Uterus (tissue), 4 donors: ENCODE data around the gene PTPMT1. TPM values are rescaled to one million over a fixed set of nuclear protein-coding genes. Genes with fewer than 3 reads are reported as not detected.

ENCODE experiments used
- DNase-seq, 2 donors: peaks; one replicate each; pipeline ENCODE4 v3.0.0-alpha.2; 2019 to 2020
- H3K27ac ChIP-seq, 2 donors: fragments of 200-600 bp; sonication (generic); 1 replicate in 1 of 2; 2 replicates in 1 of 2; pipeline ENCODE4 v1.5.1; 2016 to 2018
- H3K27me3 ChIP-seq, 2 donors: fragments of 200-600 bp; sonication (generic); one replicate each; pipeline ENCODE4 v1.5.1; 2018 to 2019; ENCODE audit warnings: control low read depth in 1 of 2
- H3K36me3 ChIP-seq, 2 donors: fragments of 200-600 bp; sonication (generic); one replicate each; pipeline ENCODE4 v1.5.1; 2019; ENCODE audit warnings: control low read depth in 1 of 2
- H3K4me1 ChIP-seq, 2 donors: fragments of 200-600 bp; sonication (generic); one replicate each; pipeline ENCODE4 v1.5.1; 2018 to 2019; ENCODE audit warnings: control low read depth in 1 of 2
- H3K4me3 ChIP-seq, 2 donors: fragments of 200-600 bp; sonication (generic); 1 replicate in 1 of 2; 2 replicates in 1 of 2; pipeline ENCODE4 v1.5.1; 2018 to 2019; ENCODE audit warnings: mild to moderate bottlenecking in 1 of 2
- H3K9me3 ChIP-seq, 2 donors: fragments of 200-600 bp; sonication (generic); one replicate each; pipeline ENCODE4 v1.5.1; 2019; ENCODE audit warnings: control low read depth in 1 of 2
- POLR2A ChIP-seq, 2 donors: fragments of 450-650 bp; IDR thresholded peaks; one replicate each; pipeline ENCODE4 v1.6.1; 2016; ENCODE audit warnings: antibody characterized with exemption in 2 of 2, mild to moderate bottlenecking in 1 of 2, moderate library complexity in 1 of 2
- intact Hi-C: fragments of 100-400 bp; cut with DNase I; formaldehyde crosslinking; loops from one replicate; pipeline ENCODE4 v1.15.1; 2023; ENCODE audit warnings: low total_unique reads
- total RNA-seq, 4 donors: library from RNA; depleted of rRNA in 3 of 4; stranded (reverse); fragments of >200 nt in 3 of 4; gene quantifications; one replicate each; pipeline versions ENCODE4 v1.1.0 to v1.2.4, GENCODE V29; 2014 to 2023
- TF ChIP-seq, protein P1 (sequence below), 4 experiments: fragments of 200-600 bp in 2 of 4; fragments of 450-650 bp in 2 of 4; sonication (generic) in 2 of 4; IDR thresholded peaks; one replicate each; pipeline ENCODE4 v1.5.1; 2016 to 2019; ENCODE audit warnings: antibody characterized with exemption in 4 of 4, mild to moderate bottlenecking in 2 of 4, moderate library complexity in 1 of 4
- donor health status: DM: yes; HTN: yes; CAD: no.

The PTPMT1 gene
- total RNA-seq, 4 donors from 2014 or later: 28.5 to 74.4 (median 48.7) TPM

DNA sequence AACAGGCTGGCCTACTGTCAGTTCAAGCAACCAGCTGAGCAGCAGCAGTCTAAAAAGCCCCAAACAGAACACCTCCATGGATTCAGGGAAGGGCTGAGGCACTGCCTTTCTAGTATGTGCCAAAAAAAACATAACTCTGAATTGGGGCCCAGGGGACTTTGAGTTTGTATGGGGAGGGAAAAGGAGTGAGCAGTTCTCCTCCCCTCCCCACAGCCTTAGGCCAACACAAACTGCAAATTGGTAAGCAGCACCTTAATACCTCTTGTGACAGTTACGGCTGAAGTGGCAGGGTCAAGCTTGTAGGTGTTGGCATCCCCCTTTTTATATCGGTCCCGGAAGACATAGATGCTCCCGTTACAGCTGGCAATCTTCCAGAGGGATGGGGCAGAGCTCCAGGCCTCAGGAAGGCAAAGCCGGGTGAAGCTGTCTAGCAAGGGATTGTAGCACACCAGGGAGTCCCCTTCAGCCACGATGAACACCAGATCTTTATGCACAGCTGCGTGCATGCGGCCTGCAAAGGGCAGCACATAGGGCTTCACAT lies 7.4 kb downstream of the PTPMT1 start:
- intact Hi-C loops: no loop called here
- H3K27ac ChIP-seq: peak overlapping the region in 1 of 2 donors; percentile 37
- no peaks in the 10 kb centered on the region for H3K4me1 ChIP-seq
- H3K36me3 ChIP-seq: no peaks in the 10 kb centered on the region
- no peak for TF ChIP-seq POLR2A (IDR thresholded peaks at IDR 0.05)
- TF ChIP-seq, protein P1, sequence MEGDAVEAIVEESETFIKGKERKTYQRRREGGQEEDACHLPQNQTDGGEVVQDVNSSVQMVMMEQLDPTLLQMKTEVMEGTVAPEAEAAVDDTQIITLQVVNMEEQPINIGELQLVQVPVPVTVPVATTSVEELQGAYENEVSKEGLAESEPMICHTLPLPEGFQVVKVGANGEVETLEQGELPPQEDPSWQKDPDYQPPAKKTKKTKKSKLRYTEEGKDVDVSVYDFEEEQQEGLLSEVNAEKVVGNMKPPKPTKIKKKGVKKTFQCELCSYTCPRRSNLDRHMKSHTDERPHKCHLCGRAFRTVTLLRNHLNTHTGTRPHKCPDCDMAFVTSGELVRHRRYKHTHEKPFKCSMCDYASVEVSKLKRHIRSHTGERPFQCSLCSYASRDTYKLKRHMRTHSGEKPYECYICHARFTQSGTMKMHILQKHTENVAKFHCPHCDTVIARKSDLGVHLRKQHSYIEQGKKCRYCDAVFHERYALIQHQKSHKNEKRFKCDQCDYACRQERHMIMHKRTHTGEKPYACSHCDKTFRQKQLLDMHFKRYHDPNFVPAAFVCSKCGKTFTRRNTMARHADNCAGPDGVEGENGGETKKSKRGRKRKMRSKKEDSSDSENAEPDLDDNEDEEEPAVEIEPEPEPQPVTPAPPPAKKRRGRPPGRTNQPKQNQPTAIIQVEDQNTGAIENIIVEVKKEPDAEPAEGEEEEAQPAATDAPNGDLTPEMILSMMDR (IDR thresholded peaks at IDR 0.05): no peak
- DNase-seq: no peak
- H3K9me3 ChIP-seq: no peaks in the 10 kb centered on the region
- no peaks in the 10 kb centered on the region for H3K27me3 ChIP-seq
- H3K4me3 ChIP-seq: no peak overlapping the region

DNA sequence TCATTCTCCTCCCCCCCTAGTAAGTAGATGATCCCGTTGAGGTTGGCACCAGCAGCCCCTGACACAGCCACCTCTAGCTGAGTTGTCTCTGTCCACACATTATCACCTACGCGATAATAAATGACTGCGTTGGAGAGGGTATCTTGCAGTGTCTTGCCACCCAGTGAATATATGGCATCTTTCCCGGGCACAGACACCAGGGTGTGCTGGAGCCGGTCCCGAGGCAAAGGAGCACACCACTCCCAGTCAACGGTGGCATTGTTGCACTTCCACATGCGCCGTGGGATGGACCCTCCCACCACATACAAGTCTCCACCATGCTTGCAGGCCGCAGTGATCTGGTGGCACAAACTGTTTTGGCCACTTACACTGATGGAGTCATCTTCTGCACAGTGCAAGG lies 7.9 kb downstream of the PTPMT1 start:
- Histone ChIP-seq H3K4me1 (no peaks in the 10 kb centered on the region), H3K27ac (no peak overlapping the region), H3K9me3 (no peaks in the 10 kb centered on the region), H3K4me3 (no peak overlapping the region), H3K27me3 (no peaks in the 10 kb centered on the region), H3K36me3 (no peaks in the 10 kb centered on the region)
- no peak for DNase-seq
- TF ChIP-seq POLR2A (IDR thresholded peaks at IDR 0.05): no peak
- TF ChIP-seq, protein P1 (IDR thresholded peaks at IDR 0.05): no peak
- intact Hi-C loops: no loop called here

DNA sequence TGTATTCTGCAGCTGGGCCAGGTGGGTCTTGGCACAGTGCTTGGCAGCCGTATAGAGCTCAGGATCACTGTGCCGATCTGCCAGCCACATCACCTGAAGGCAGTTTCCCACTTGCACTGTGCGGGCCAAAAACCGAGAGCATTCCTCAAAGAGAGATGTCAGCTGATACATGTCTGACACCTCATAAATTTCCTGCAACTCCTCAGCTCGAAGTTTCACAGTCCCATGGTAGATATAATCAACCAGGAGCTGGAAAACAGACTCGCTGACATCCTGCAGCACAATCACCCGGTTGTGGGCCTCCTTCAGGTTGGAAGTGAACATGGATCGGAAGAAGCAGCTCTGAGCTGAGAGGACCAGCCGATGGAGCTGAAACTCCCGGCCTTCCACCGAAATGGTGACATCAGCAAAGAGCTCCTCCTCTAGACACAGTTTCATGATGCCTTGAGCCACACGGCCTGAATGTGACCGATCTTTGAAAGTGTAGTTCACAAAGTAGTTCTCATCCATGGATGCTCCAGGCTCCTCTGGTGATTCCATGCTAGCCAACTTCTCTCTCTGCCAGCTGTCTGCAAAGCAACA lies 12.2 kb downstream of the PTPMT1 start:
- H3K36me3 ChIP-seq: no peaks in the 10 kb centered on the region
- peak overlapping the region in 1 of 2 donors; percentile 97 for H3K4me3 ChIP-seq
- TF ChIP-seq, protein P1 (IDR thresholded peaks at IDR 0.05): no peak
- TF ChIP-seq POLR2A (IDR thresholded peaks at IDR 0.05): no peak
- intact Hi-C loops: no loop called here
- H3K27ac ChIP-seq: peak overlapping the region in 1 of 2 donors; percentile 85
- no peaks in the 10 kb centered on the region for H3K27me3 ChIP-seq
- no peaks in the 10 kb centered on the region for H3K9me3 ChIP-seq
- DNase-seq: no peak
- H3K4me1 ChIP-seq: no peaks in the 10 kb centered on the region

DNA sequence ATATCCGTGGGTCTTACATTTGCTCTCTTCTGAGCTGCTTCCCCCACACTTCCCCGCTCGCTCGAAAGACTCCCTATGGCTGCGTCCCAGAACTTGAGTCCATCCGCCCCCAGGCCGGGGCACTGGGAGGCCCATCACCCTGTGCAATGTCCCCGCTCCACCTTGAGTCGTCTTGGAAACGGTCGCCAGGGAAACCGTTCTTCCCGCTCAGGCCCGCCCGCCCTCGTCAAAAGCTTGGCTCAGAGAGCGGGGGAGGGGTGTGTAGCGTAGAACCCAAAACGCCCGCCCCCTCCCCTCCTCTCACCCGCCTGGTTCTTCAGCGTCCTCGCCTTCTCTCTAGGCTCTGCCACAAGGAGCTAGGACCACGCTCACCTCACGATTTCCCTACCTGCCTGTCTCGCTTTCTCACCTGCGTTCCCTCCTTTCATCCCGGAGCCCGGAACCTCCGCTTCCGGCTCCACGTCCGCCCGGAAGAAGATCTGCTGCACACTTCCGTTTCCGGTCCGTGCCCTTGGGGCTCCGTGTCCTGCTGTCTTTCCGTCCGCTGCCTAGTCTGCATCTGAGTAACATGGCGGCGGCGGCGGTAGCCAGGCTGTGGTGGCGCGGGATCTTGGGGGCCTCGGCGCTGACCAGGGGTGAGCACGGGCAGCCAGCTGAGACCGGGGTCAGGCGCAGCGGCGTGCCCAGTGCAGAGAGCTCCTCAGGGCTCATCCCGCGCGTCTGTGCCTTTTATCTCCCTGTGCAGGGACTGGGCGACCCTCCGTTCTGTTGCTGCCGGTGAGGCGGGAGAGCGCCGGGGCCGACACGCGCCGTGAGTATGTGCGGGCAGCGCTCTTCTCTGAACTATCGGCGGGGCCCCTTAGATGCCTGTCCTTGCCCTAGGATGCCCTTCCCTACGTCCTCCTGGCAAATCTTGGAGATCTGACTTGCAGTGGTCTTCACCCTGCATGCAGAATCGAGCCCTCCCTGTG lies 13.4 kb downstream of the PTPMT1 start, which contains the start of the genes KBTBD4 and NDUFS3:
Gene KBTBD4 (minus strand): TSS at position 447 of the 971 bp plus-strand sequence. CDS start 19 bp downstream, at position 428.
Gene NDUFS3 (plus strand): TSS at position 551 of the 971 bp plus-strand sequence. CDS start 18 bp downstream, at position 569.
- Histone ChIP-seq H3K4me3 (peak within 1 kb of the TSS; percentile 92 to 97), H3K4me1 (no peaks in the 10 kb centered on the region), H3K36me3 (no peaks in the 10 kb centered on the region), H3K27me3 (no peaks in the 10 kb centered on the region), H3K27ac (peak within 1 kb of the TSS; percentile 85 to 91), H3K9me3 (no peaks in the 10 kb centered on the region)
- peak; percentile 84 to 88 for DNase-seq
- TF ChIP-seq POLR2A (IDR thresholded peaks at IDR 0.05): peak in 1 of 2 donors; percentile 66
- TF ChIP-seq, protein P1 (IDR thresholded peaks at IDR 0.05): peak in 2 of 4 experiments; percentile 11 to 29
- intact Hi-C loops: no loop called here
